GM21723 (cell line): ENCODE data around the gene CDH6.

Experiments used
- ATAC-seq: cut with Tn5 transposase; IDR thresholded peaks from one replicate; pipeline ENCODE4 v1.9.1; 2021; ENCODE audit warnings: mild to moderate bottlenecking, moderate library complexity; ENCODE audit not compliant: unreplicated experiment

The CDH6 gene

DNA sequence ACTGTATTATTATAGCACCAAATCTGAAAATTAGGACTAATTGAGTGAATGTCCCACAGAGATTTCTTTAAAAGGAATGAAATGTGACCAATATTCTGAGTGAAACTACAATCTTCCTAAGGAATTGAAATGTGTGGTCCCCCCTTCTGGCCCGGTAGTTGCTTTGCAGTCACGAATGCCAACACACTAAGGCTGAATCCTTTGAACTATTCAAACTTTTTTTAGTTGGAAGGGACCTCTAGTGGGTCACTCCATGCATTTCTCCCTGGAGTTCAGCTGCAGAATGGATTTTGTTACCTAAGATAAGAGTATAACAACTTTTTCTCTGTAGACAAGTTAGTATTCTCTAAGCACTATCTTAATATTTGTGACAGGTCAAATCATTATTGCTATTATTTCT, 2.8 kb downstream of the CDH6 start:
- ATAC-seq, result no peak

DNA sequence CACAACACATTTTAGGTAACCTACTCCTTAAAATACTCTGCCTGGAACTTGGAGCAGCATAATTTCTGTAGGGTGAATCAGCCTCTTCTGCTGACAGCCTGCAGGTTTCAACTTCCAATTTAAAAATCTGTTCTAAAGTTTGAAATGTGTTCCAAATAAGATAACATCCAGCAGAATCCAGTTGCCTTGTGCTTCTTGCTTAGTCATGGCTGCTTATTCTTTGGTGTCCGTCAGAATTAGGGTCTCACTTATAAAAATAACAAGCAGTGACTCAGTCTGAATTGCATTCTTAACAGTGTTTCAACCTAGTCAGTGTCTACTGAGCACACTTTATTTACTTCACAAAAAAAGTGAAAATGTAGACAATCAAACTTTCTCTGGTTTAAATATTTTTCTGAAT, 3.7 kb downstream of the CDH6 start:
- ATAC-seq, result no peak

GRCh38 chr5:31204958-31205357, 11.5 kb downstream of the CDH6 start:
- no peak for ATAC-seq

GRCh38 chr5:31208043-31208442, 14.6 kb downstream of the CDH6 start:
- no peak for ATAC-seq

GRCh38 chr5:31209334-31209733, 15.8 kb downstream of the CDH6 start:
- no peak for ATAC-seq

- no peak for ATAC-seq
These were observed 17.6 kb downstream of the CDH6 start for GRCh38 chr5:31211098-31211497.

- ATAC-seq, result no peak
These were observed 19.8 kb downstream of the CDH6 start for GRCh38 chr5:31213257-31213656.

- ATAC-seq, result no peak
These were observed 20.2 kb downstream of the CDH6 start for GRCh38 chr5:31213705-31214121.

- no peak for ATAC-seq
These were observed 20.7 kb downstream of the CDH6 start for GRCh38 chr5:31214229-31214628.

DNA sequence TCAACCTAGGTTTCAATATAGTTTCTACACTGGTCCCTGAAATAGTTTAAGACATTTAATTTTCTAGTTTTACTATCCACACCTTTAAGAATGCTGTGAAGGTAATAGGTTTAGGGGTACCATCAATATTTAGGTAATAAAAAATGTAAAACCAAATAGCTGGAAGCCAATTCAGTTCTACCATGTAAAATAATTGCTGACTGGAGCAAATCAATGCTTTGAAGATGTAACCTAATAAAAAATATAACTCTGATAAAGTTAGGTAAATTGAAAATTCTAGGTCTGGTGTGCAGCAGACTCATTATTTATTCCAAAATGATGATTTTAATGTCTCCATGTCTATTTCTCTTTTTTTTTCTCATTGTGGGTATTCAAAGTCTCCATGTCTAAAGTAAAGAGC, 21.8 kb downstream of the CDH6 start:
- ATAC-seq, result no peak

- ATAC-seq, result no peak
These were observed 24.0 kb downstream of the CDH6 start for GRCh38 chr5:31217446-31217845.

DNA sequence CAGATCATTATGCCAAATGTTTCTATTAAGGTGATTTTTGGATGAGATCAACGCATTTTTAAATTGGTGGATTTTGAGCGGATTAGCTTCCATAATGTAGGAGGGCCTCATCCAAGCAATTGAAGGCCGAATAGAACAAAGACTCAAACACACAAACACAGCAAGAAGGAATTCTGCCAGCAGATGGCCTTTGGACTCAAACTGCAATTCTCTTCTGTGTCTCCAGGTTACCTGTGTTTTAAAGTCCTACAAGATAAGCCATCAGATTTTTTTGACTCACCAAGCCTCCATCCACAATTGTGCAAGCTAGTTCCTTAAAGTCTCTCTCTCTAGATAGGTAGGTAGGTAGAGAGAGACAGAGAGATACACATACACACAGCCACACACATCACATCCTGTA, 25.5 kb downstream of the CDH6 start:
- ATAC-seq, result no peak

- no peak for ATAC-seq
These were observed 27.5 kb downstream of the CDH6 start for GRCh38 chr5:31221001-31221400.

- no peak for ATAC-seq
These were observed 31.6 kb downstream of the CDH6 start for GRCh38 chr5:31225118-31225517.

GRCh38 chr5:31225613-31226012, 32.1 kb downstream of the CDH6 start:
- no peak for ATAC-seq

GRCh38 chr5:31226651-31227050, 33.2 kb downstream of the CDH6 start:
- no peak for ATAC-seq

- ATAC-seq, result no peak
These were observed 35.8 kb downstream of the CDH6 start for GRCh38 chr5:31229266-31229665.

DNA sequence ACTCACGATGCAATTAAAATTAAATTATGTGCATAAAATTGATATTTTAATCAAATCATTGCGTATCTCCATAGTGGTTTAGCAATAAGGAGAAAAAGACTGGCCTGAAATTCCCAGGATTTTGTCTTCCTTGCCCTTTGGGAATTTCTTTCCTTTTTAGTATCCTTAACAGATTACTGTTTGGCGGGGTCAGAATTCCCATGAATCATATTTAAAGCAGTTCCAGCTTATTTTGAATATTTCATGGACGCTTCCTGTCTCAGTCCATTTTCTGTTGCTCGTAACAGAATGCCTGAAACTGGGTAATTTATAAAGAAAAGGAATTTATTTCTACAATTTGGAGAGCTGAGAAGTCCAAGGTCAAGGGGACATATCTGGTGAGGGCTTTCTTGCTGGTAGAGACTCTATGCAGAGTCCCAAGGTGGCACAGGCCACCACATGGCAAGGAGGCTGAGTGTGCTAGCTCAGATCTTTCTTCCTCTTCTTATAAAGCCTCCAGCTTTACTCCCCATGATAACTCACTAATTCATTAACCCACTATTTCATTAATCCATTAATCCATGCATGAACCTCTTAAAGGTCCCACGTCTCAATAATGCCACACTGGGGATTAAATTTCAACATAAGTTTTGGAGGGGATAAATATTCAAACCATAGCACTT, 37.8 kb downstream of the CDH6 start:
- no peak for ATAC-seq

GRCh38 chr5:31232273-31232888, 38.9 kb downstream of the CDH6 start:
- no peak for ATAC-seq

DNA sequence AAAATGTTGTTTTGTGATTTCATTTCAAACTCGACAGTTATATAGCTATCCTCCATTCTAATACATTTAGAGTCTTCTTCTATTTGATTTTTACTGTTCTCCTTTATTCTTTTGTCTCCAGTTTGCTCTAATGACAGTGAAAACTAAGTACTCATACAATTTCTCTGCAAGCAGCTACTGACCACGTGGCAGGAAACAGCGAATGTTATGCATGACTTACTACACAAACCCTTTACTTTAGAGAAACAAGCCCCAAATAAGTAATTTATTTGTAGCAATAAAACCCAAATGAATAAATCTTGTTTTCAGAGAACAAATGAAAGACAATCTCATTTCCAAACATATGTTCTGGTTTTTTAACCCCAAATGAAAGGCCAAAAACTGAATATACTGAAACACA, 41.9 kb downstream of the CDH6 start:
- ATAC-seq, result no peak

DNA sequence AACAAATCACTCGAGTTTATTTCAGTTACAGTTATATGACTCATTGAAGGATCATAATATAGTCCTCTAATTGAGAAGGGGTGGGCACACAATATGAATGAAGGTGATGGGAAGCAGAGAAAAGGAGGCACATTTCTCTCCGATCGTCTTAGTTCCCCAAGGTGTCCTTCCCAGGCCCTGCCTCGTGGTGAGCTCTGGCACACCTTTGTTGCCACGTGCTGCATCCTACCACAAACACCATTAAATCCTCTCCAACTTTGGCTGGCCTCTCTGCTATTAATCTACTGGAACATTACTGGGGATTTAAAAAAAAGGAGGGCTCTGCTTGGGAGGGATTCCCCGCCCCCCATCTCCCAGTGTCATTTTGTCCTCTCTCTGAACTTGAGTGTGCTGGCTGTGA, 42.9 kb downstream of the CDH6 start:
- no peak for ATAC-seq

- no peak for ATAC-seq
These were observed 43.7 kb downstream of the CDH6 start for GRCh38 chr5:31237174-31237573.

GRCh38 chr5:31238497-31238896, 45.0 kb downstream of the CDH6 start:
- ATAC-seq, result no peak
